ENCODE results near the gene GPC6.

Gene GPC6

DNA sequence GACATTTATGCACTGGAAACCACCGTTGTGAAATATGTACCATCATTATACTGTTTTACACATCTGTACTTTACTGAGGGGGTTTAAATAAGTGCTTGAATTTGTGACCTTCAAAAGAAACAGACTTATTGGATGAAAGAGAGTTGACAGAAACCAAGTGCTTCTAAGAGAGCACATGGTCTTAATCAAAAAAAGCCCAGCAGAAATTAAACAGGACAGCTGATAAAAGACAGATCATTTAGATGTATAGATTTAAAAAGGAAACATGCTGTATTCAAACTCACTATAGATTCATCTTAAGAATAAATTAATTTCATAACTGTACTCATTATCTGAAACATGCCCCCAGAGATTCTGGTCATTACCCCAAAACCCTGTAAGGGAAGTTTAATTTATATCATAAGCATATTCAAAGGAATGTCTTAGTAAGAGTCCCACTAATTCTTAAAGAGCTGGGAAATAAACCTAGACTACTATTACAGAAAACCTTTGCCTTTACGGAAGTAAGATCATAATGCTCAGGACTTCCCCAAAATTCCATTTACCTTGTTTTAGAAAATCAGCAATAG, 831.1 kb downstream of the GPC6 start:
- TF ChIP-seq, protein P1, sequence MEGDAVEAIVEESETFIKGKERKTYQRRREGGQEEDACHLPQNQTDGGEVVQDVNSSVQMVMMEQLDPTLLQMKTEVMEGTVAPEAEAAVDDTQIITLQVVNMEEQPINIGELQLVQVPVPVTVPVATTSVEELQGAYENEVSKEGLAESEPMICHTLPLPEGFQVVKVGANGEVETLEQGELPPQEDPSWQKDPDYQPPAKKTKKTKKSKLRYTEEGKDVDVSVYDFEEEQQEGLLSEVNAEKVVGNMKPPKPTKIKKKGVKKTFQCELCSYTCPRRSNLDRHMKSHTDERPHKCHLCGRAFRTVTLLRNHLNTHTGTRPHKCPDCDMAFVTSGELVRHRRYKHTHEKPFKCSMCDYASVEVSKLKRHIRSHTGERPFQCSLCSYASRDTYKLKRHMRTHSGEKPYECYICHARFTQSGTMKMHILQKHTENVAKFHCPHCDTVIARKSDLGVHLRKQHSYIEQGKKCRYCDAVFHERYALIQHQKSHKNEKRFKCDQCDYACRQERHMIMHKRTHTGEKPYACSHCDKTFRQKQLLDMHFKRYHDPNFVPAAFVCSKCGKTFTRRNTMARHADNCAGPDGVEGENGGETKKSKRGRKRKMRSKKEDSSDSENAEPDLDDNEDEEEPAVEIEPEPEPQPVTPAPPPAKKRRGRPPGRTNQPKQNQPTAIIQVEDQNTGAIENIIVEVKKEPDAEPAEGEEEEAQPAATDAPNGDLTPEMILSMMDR (IDR thresholded peaks at IDR 0.05; ENCODE audit: low read depth, low read length): no peak
- H3K4me3 ChIP-seq (ENCODE audit: low read depth, low read length): no peak overlapping the region

DNA sequence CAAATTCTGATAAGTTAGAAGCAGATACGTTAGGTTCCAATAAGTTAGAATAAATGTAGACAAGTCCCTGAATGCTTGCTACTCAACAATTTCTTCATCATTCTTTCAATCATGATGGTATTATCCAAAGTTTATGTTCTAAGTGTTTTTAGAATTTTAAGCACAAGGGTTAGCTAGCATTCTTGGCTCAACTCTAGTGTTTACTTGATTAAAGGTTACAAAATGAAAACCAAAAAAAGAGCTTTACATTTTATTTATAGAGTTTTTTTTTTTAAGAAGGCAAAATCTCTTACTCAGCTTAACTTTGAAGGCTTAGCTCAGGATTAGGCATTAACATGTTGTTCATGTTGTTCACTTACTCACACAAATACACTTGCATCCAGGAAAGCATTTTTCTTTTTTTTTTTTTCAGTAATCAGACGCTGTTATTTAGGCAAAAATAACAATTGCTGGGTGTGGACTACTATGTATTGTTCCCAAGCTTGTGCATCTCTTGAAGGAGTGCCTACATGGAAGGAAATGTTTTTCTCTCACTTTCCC, 832.3 kb downstream of the GPC6 start:
- no peak overlapping the region for H3K4me3 ChIP-seq (ENCODE audit: low read depth, low read length)
- TF ChIP-seq, protein P1 (IDR thresholded peaks at IDR 0.05; ENCODE audit: low read depth, low read length): no peak

DNA sequence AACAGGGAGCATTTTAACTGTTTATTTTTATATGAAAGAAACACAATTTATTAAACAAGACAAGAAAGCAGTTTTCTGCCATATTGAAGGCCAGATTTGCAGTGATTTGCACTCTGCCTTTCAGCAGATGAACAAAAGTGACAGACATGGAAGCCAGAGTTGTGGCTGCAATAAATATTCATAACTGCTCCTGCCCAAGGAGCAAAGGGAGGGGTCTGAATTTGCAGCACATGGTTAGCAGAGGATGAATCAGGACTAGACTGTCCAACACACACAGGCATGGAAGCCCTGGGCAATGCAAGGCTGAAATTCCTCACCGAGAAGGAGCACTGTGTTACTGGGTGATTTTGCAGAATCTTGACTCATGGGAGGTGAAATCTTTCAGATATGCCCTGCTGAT, 834.7 kb downstream of the GPC6 start:
- no peak overlapping the region for H3K4me3 ChIP-seq (ENCODE audit: low read depth, low read length)

DNA sequence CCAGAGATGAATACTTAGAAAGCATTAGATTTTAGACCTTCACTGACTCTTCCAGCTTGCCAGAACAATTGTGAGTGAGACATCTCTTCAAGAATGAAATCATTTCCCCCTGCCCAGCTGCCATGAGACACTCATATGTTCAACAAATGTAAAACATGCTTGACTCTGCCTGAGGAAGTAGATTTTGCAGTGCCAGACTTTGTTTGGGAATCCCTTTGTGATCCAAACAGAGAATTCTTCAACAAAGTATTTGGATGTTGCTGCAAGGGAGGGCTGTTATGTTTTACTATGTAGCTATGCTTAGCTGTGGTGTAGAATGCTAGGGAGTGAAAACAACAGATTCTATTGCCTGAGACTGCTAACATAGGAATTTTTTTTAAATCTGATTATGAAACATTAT, 836.5 kb downstream of the GPC6 start:
- TF ChIP-seq, protein P1 (IDR thresholded peaks at IDR 0.05; ENCODE audit: low read depth, low read length): no peak
- H3K4me3 ChIP-seq (ENCODE audit: low read depth, low read length): no peak overlapping the region

More for the DNA sequence above, 834.7 kb downstream of the GPC6 start:
- TF ChIP-seq, protein P1 (IDR thresholded peaks at IDR 0.05; ENCODE audit: low read depth, low read length): no peak

DNA sequence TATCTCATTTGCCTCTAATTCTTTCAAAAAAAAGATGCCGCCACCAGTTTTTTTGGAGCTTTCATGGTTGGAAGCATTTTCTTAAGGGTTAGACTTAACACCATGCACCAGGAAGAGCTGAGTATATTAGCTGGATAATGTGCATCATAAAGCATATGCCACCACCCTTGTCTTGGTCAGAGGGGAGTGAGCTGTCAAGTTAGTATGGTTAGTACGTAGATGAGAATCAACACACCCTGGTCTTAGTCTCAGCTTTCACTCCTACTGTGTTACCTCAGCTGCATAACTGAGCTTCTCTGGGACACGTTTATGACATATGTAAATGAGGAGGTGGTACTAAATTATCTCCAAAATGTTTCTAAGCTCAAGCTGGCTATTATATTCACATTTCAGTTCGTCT, 837.2 kb downstream of the GPC6 start:
- H3K4me3 ChIP-seq (ENCODE audit: low read depth, low read length): no peak overlapping the region
- TF ChIP-seq, protein P1 (IDR thresholded peaks at IDR 0.05; ENCODE audit: low read depth, low read length): no peak

DNA sequence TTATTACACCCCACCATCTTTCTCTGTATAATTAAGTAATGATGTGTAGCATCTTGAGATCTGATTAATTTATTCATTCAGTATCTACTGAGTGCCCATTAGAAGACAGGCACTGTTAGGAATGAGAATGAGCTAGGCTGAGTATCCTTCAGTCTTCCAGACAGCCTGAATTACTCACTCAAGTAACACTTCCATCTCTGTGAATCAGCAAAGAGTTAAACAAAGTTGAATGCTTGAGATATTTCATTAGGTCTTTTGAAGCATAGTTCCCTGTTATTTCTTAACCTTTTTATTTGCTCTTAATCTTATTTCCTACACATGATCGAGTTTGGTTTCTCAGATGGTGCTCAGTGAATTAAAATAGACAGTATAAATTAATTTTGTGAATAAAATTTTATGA, 839.1 kb downstream of the GPC6 start:
- TF ChIP-seq, protein P1 (IDR thresholded peaks at IDR 0.05; ENCODE audit: low read depth, low read length): no peak
- H3K4me3 ChIP-seq (ENCODE audit: low read depth, low read length): no peak overlapping the region

DNA sequence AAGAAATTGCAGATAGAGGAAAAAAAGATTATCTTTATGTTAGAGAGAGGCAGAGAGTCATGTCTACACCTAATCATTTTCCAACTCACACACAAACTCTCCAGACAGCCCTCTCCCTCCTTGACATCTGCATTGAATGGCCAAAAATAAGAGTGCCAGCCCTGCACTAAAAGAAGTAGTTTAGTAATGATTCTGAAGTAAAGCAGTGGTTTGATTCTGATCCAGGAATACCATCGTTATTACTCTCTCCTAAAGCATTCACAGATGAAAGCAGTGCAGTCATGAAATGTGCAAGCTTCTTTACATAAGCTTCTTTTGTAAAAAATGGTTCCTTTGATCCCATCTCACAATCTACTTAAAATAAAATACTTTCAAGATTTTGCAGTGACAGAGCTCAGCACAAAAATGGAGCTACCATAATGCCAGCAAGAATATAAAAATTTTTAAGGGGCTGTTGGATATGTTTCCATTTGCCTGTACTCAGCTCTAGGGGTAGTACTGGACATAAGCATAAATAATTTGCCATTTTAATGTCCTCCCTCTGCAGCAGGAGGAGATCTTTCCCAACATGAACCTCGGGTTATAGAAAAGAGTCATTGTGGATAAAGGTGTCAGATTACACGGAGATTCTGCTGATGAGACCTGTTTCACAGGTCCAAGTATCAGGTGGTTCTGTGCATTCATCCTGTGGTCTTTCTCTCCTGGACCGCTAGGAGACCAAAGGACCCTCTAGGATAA, 846.6 kb downstream of the GPC6 start:
- no peak overlapping the region for H3K4me3 ChIP-seq (ENCODE audit: low read depth, low read length)
- TF ChIP-seq, protein P1 (IDR thresholded peaks at IDR 0.05; ENCODE audit: low read depth, low read length): no peak

Data from WI38 (cell line).